HG02973 (cell line): Measurements from ENCODE around the gene FBXO5.
"Not testable (repeated sequence)": the region's sequence is repeated elsewhere in the genome, so short reads cannot be mapped to it uniquely, and the experiment has no call there.

Experiments
- ATAC-seq: cut with Tn5 transposase; IDR thresholded peaks from one replicate; pipeline ENCODE4 v1.9.1; 2021; ENCODE audit warnings: moderate library complexity; ENCODE audit not compliant: unreplicated experiment

Gene FBXO5

DNA sequence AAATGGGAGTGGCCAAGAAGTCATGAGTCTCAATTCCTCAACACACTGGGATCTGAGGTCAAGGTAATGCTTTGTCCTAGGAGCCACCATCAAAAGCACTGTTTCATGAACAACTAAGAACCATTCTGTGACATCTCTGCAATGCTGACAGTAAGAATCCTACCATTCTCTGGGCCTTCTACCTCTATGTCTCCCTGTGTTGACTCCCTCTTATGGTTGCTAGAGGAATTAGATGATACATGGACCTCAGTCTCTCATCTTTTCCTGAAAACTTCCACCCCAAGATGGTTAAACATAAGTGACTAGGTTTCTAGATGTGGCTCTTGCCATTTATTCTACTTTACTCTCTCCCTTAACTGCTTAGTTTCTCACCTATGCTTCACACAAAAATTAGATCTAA is 10.6 kb upstream of the FBXO5 start:
- no peak for ATAC-seq

DNA sequence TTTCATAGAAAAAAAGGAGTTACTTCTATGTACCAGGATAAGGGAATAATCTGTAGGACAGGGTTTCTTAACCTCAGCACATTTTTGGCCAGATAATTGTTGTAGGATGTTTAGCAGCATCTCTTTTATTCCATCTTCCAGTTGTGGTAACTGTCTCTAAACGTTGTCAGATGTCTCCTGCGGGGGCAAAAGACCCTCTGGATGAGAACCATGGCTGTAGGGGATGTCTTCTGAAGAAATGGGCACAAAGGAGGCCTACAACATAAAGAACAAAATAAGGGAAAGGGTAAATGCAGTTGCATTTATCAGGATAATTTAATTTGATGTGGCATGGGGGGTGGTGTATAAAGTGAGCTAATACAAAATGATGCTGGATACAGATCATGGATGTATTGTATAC is 4.1 kb upstream of the FBXO5 start:
- ATAC-seq: no peak

DNA sequence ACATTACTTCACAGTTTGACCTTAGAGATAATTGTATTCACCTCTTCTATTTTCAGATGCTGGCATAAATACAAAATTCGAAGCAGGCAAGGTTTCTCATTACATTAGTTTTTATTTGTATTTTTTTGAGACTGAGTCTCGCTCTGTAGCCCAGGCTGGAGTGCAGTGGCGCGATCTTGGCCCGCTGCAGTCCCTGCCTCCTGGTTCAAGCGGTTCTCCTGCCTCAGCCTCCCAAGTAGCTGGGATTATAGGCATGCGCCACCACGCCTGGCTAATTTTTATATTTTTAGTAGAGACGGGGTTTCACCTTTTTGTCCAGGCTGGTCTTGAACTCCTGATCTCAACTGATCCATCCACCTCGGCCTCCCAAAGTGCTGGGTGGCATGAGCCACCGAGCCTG is 2.5 kb upstream of the FBXO5 start:
- not testable (repeated sequence) for ATAC-seq

DNA sequence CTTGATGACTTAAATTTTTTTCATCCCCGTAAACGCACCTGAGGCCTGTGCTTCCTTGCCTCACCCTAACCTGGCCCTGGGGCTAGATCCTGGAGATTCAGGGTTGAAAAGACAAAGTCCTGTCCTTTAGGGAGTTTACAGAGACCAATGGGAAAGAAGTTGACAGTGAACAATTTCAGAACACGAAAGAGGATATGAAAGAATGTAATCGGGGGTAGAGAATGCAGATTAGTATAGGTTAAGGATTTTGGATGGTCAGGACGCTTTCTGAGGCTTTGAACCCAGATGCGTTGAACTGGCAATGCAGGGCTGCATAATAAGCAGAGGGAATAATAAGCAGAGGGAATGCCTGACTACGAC is 1.7 kb upstream of the FBXO5 start:
- ATAC-seq: peak; percentile 34

DNA sequence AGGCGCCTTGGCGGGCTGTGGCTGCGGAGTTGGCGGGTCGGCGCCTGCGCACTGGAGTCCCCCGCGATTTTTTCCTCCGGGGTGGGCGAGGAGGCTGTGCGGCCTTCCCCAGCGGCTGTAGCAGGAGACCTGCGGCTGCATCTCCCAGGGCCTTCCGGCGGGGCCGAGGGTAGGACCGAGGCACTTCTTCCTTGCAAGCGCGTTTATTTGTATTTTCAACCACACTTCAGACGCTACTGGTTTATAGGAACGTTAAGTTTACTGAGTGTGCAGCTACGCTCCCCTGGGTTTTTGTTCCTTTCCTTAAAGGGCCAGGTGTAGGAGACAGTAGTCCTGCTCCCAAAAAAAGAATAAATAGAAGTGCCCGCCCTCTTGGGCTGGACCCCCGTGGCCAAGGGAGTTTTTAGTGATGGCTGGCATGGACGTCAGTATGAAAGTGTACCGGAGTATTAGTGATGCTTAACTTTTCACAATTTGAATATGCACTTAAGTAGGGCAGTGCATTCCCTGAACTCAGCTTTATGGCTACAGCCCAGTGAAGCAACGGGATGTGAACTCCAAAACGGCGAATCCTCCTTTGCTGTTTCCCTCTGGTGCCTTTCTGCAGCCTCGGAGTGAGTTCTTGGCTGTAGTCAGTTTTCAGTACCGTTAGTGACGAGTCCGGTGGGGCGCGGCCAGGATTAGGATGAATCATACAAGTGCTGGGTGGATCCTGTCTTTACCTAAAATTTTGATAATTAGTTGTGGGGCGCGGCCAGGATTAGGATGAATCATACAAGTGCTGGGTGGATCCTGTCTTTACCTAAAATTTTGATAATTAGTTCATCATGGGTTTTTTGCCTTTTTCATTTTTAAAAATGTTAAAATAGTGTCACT is 1.0 kb upstream of the FBXO5 start:
- peak; percentile 28 for ATAC-seq

DNA sequence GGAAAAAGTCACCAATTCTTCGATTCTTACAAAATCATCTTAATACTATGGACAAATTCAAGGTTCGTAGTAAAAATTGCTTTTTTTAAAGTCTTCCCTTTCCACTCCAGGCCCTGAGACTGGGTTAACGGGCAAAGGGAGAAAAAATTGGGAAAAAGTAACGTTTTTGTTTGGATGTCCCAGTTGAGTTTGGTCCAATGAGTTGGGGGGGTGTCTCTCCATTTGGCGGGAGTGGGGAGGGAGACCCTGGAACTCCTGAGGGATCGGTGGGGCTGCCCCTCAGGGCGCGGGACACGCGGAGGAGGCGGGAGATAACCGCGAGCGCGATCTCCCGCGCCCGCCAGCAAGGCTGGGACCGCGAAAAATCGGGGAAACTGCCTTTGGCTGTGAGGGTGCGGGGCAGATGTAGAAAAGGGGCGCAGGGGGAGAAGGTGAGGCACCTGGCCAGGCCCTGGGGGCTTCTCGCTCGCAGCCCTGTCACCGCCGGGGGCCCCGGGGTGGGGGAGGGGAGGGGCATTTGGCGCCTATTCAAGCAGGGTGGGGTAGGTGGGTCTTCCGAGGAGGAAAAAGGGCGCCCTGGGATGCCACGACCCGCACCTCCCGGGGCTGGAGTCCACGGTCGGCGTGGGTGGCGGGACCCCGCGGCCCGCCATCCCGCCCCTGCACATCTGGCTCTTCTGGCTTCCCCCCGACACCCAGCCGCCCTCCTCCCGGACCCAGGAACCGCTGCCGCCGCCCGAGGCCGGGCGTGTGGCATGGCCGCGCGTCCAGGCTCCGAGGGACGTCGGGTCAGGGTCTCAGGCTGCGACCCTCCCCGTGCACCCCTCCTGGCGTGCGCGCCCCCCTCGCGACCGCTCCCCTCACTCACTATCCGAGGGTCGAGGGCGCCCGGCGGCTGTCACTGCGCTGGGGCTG is 595 bp downstream of the FBXO5 start:
- peak; percentile 1 for ATAC-seq

DNA sequence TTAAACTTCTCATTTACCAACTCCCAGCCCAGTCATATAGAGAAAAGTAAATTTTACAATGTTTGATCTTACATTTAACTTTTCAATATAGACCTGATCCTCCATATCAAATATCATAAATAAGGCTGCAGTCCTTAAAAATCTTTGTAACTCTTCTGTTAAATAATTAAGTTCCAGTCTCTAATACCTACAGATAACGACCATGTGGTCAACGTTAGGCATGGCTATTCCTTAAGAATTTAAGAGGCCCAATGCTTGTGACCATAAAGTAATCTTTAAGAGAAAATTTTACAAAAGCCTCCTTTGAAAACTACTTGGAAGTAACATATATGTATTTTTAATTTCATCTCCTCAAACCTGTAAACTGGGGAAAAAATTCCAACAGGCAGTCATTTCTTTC is 1.6 kb downstream of the FBXO5 start:
- ATAC-seq: no peak

DNA sequence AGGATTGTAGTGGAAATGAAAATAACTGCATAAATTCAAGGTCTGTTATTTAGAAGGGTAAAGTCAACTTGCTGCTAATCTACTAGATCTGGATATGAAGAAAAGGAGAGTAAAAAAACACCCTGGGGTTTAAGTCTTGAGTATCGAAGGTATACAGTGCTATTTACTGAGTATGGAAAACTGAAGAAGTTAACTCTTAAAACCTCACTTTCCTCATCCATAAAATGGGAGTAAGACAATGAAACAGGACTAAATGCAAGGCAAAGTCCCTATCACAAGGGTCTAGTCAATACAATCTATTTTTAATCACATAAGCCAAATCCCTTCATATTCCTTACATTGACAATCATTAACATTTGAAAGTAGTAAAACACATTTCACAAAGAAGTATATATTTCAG is 2.2 kb downstream of the FBXO5 start:
- ATAC-seq: no peak

DNA sequence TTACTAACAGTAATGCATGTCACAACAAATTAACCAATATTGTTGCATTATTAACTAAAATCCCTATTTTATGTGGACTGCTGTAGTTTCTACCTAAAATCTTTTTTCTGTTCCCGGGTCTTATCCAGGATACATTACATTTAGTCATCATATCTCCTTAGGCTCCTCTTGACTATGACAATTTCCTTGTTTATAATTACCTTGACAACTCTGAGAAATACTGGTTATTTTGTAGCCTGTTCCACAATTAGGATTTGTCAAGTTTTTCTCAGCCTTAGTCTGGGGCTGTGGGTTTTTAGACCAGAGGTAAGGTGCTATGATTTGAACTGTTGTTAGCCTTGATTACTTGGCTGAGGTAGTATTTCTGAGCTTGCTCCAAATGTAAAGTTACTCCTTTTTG is 3.7 kb downstream of the FBXO5 start:
- no peak for ATAC-seq

DNA sequence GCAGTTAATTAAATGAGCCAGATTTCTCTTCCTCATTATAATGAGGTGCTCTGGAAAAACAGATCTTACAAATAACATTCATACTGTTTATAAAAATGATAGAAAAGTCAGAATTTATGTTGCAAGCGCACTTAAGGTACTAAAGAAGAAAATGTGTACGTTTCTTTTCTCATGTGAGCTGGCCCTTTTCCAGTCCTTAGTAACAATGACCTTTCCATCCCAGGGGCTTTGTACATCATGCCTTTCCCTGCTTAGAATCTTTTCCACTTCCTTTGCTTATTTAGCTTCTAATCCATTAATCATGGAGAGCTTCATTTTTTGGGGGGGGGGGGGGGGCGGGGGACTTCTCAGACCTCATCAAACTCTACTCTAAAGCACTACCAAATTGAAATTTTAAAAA is 4.8 kb downstream of the FBXO5 start:
- ATAC-seq: no peak

DNA sequence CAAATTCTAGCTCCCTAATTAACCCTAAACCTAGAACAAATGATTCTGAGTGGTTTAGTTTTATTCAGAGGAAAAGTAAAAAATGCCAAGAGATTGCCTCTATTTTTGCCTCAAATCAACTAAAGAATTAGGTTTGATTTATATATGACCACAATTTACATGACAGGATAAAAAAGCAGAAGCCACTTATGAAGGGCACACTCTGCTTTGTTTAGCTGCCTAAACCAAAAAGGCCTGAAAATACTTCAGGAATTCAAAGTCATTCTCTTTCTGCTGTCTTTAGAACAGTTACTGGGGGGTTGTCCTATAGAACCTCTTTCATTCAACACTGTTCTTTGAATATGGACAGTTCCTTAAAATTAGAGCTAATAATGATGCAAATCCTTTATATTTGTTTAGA is 5.3 kb downstream of the FBXO5 start:
- no peak for ATAC-seq

DNA sequence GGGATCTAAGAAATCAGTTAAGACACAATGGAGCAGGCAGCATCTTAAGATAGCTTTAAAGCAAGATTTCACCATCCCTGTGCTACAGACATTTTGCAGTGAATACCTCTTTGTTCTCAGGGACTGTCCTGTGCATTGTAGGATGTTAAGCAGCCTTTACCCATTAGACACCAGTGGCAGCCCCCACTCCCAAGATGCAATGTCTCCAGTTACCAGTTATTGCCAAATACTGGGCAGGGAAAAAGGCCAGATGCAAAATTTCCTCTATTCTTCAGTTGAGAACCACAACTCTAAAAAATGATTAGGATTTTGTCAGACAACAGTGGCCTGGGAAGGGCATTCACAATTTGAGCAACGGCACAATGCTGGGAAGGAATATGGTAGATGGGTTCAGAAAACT is 6.1 kb downstream of the FBXO5 start:
- ATAC-seq: no peak

DNA sequence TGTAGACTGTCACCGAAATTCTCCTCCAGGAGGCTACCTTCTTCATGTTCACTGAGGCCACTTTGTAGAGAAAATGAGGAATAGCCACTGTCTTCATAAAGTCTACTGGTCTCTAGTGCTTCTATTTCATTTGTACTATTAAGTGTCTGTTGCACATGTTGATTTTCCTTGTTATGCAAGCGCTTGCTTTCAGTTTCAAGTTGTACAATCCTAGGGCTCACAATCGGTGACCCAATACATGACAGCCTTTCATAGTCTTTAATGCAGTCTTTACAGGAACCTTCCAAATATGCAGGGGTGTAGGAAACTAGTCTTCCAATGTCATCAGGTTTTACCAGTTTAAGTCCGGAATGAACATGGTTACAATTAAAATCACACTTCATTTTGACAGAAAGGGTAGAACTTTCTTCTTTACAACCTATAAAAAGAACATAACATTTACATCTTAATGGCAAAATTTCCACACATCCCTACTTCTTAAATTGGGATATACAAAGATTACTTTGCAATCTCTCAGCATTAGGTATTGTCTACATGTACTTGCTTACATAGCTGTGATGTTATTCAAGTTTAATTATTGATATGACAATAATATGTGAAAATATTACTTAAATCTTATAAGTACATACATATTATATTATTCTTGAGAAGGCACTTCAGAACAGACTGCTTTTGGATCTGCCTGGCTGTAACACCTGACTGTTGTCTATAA is 7.5 kb downstream of the FBXO5 start:
- ATAC-seq: peak; percentile 68

DNA sequence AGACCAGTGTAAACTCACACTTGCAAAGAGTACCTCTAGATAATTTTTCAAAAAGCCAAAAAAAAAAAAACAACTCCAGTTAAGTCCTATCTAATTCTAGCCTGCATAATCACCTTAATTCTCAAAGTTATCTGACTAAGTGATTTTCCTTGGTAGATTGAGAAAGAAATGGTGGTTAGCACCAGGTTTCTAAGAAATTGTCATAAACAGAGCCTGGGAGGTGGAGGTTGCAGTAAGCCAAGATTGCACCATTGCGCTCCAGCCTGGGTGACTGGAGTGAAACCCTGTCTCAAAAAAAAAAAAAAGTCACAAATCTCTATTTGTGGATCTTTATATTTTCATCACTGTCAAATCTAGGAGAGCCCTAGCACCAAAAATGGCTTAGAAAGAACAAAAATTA is 8.9 kb downstream of the FBXO5 start:
- ATAC-seq: no peak

DNA sequence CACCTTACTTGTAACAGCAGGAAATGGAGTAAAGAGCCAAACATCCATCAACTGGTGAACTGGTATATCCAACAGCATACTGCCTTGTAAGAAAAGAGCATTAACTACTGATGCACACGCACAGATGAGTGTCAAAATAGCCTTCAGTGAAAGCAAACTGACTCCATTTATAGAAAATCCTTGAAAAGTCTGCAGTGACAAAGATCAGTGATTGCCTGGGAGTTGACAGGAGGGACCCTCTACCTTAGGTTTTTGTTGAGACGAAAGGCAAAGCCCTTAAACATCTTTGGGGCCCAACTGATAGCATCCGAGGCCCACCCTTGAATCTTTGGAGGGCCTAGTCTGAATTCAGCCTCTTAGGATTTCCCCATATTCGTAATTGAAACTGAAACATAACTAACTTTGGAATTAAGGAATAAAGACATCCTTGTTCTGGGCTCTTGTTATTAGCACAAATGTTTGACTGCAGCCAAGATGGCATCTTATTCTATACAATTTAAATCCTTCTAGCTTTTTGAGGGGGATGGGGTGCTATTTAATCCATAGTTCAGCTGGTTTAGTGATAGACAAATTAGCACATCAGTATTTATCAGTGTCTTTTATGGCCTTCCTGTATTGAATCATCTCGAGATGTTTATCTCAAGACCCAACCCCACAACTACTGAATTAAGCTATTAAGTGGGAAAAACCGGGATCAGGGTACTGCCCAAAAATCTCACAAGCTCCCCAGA is 13.0 kb downstream of the FBXO5 start:
- ATAC-seq: no peak

DNA sequence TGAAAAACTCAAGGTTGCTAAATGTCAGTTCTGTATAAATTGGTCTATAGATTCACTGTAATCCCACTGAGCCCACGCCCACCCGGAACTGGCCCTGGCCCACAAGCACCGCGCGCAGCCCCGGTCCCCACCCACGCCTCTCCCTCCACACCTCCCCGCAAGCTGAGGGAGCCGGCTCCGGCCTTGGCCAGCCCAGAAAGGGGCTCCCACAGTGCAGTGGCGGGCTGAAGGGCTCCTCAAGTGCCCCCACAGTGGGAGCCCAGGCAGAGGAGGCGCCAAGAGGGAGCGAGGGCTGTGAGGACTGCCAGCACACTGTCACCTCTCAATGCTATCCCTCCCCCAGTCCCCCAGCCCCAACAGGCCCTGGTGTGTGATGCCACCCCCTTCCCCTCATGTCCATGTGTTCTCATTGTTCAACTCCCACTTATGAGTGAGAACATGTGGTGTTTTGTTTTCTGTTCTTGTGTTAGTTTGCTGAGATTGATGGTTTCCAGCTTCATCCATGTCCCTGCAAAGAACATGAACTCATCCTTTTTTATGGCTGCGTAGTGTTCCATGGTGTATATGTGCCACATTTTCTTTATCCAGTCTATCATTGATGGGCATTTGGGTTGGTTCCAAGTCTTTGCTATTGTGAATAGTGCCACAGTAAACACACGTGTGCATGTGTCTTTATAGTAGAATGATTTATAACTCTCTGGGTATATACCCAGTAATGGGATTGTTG is 16.5 kb downstream of the FBXO5 start:
- ATAC-seq: not testable (repeated sequence)

DNA sequence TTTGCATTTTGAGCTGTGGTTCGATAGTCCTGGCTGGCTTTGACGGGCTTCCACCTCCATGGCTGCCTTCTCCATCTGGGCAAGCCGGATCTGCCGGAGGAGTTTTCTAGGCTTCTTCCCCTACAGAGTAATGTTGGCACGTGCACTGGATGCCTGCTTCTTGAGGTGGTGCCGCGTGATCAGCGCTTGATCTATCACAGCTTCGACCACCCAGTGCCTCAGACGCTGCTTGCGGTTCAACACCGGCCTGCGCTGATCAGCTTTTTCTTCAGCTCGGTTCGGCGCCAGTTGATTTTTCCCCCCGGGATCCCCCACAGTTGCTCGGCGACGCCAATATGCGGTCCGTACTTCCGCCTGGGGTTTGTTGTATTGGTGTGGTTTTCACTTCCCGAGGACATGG is 23.5 kb downstream of the FBXO5 start:
- no peak for ATAC-seq

DNA sequence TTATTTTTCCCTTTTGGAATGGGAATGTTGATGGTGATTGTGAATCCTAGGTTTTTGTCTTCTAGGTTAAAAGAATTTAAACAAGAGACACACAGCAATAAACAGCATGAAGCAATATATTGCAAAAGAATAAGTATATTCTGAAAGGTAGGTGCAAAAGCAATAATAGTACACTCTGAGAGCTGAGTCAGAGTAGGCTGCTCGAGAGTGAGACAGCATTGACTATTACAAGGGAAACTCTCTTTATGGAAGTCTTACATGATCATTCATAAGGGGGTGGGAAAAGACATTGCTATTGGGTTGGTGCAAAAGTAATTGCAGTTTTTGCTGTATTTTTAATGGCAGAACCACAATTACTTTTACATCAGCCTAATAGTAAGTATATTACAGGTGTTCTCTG is 25.0 kb downstream of the FBXO5 start:
- ATAC-seq: no peak

DNA sequence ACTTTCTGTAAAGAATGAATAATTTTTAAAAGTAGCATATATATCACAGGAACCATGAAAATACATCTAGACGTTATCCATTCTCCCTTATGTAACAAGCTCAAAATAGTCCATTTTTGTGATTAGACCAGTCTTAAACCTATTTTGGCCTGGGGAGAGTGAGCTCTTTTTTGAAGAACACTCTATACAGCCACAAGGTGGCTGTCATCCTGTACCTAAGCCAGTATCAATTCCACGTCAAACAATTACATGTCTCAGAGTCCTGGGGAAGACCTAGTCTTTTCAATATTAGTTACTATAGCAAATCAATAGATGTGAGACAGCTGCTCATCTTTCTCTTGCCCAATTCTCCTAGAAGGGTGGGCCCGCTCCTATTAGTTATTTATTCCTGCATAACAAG is 28.4 kb downstream of the FBXO5 start:
- no peak for ATAC-seq

DNA sequence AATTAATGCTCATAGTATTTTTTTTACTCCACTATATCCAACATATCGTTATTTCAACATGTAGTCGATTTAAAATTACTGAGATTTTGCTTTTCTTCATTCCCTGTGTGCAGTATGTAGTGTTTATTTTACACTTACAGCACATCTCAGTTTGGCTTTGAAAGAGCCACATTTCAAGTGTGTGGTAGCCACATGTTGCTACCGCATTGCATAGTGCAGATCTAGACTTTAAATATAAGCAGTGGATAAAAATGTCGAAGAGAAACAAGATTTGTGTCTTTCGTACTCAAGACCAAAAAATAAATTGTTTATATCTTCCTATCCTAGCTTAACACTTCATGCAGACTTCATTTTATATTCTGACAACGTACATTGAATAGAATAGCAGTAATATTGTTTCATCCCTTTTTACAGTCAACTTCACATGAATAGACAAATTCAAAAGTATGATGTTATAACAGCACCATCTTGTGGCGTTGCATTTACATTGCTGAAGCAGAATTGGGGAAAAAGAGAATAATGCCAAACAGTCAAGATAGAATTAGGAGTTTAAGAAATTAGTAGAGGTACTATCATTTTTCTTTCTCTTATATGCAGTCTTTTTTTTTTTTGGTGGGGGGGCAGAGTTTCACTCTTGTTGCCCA is 29.9 kb downstream of the FBXO5 start:
- ATAC-seq: no peak
